Kidney (tissue), 14 donors: ENCODE measurements around the gene CDKN3. TPM values are rescaled to one million over a fixed set of nuclear protein-coding genes. Genes with fewer than 3 reads are reported as not detected.

Experiments
- DNase-seq, 5 donors: peaks; one replicate each; pipeline ENCODE4 v3.0.0-alpha.2; 2013 to 2020
- FAIRE-seq: peaks from 2 replicates; lab custom pipeline; 2012; peaks lifted over from hg19 to GRCh38; lab: Jason Lieb, UNC
- H3K27ac ChIP-seq, 2 donors: one replicate each; pipeline ENCODE4 v1.7.0; 2013; ENCODE audit warnings: low read depth in 2 of 2, low read length in 2 of 2, inconsistent platforms in 1 of 2
- H3K27me3 ChIP-seq: one replicate; pipeline ENCODE4 v1.7.1; 2013; ENCODE audit warnings: low read length, inconsistent platforms; ENCODE audit not compliant: control insufficient read depth, insufficient read depth
- H3K36me3 ChIP-seq, 3 donors: one replicate each; pipeline versions ENCODE4 v1.7.0 to v1.7.1; 2013; ENCODE audit warnings: low read length in 3 of 3, control low read depth in 1 of 3, inconsistent platforms in 1 of 3; ENCODE audit not compliant: insufficient read depth in 3 of 3, control insufficient read depth in 2 of 3
- H3K4me1 ChIP-seq, 3 donors: one replicate each; pipeline versions ENCODE4 v1.7.0 to v1.7.1; 2013; ENCODE audit warnings: low read length in 3 of 3, inconsistent platforms in 1 of 3, low read depth in 1 of 3; ENCODE audit not compliant: control insufficient read depth in 2 of 3, insufficient read depth in 2 of 3
- H3K4me3 ChIP-seq, 3 donors: one replicate each; pipeline versions ENCODE4 v1.7.0 to v1.8.1; 2013; ENCODE audit warnings: low read length in 3 of 3, control low read depth in 1 of 3, inconsistent platforms in 1 of 3
- H3K9ac ChIP-seq, 3 donors: one replicate each; pipeline versions ENCODE4 v1.7.0 to v1.7.1; 2013; ENCODE audit warnings: low read length in 3 of 3, control low read depth in 1 of 3, inconsistent platforms in 1 of 3
- H3K9me3 ChIP-seq, 3 donors: one replicate each; pipeline versions ENCODE4 v1.7.0 to v1.7.1; 2013; ENCODE audit warnings: low read length in 3 of 3, control low read depth in 1 of 3, inconsistent platforms in 1 of 3; ENCODE audit not compliant: control insufficient read depth in 2 of 3, insufficient read depth in 1 of 3
- intact Hi-C: fragments of 100-400 bp; cut with DNase I; formaldehyde crosslinking; loops from one replicate; pipeline ENCODE4 v1.11.1; 2022
- polyA plus RNA-seq: library from polyadenylated mRNA; stranded (reverse); fragments of 350-450 nt; fragmentation: Illumina TruSeq; extraction: RNeasy Lipid Tissue Mini Kit (QIAGEN cat#74804); gene quantifications from one replicate; pipeline ENCODE4 v1.2.3, GENCODE V29; 2014; ENCODE audit warnings: low read depth, low replicate concordance; ENCODE audit not compliant: insufficient read depth
- total RNA-seq: library from RNA; stranded (reverse); fragmentation: NEBNext Ultra II Directional; extraction: Animal tissue kit (Norgen Biotek cat#: 25700); gene quantifications from one replicate; pipeline ENCODE4 v1.2.1, GENCODE V29; 2021
- TF ChIP-seq, protein P1 (sequence below): IDR thresholded peaks from 3 replicates; pipeline ENCODE4 v1.5.1; 2012; ENCODE audit warnings: mild to moderate bottlenecking, moderate library complexity, borderline replicate concordance; ENCODE audit not compliant: insufficient read depth; ENCODE audit errors: extremely low read depth
- donor health status: control.
- donor health status: control.
- donor health status: control.
- donor health status: control.
- donor health status: control.
- donor health status: DM: yes; HTN: yes; CAD: no.
- donor health status: Normal renal cell carcinoma (clear cell type).

Gene CDKN3
- total and polyA plus RNA-seq, 2 donors from 2014 or later, result 1.2 to 2.1 TPM

DNA sequence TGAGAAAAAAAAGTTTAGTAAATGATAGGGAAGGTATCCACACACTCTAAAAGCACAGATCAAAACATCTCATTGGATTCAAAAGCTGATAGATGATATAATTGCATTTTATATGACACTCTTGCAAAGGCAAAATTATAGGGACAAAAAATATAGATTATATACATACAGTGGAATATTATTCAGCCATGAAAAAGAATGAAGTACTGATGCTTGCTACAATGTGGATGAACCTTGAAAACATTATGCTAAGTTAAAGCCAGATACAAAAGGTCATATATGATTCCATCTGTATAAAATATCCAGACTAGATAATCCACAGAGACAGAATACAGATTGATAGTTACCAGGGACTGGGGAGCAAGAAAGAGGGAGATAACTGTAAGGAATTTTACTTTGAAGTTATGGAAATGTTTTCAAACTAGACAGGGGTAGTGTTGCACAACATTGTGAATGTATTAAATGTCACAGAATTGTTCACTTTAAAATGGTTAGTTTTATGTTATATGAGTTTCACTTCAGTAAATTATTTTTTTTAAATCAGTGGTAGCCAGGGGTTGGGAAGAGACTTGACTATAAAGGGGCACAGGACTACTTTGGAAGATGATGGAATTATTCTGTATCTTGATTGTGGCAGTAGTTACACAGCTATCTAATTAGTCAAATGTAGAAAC is 41.7 kb upstream of the CDKN3 start:
- intact Hi-C loops, result loop anchor here (10.0 kb wide), 1 partner anchor 1060 kb away; no protein-coding TSS in a partner anchor
- H3K36me3 ChIP-seq, result no peaks in the 10 kb centered on the region
- H3K27me3 ChIP-seq, result no peaks in the 10 kb centered on the region
- no peak overlapping the region for H3K27ac ChIP-seq
- no peaks in the 10 kb centered on the region for H3K9me3 ChIP-seq
- DNase-seq (no peak), FAIRE-seq (no peak)
- TF ChIP-seq, protein P1, sequence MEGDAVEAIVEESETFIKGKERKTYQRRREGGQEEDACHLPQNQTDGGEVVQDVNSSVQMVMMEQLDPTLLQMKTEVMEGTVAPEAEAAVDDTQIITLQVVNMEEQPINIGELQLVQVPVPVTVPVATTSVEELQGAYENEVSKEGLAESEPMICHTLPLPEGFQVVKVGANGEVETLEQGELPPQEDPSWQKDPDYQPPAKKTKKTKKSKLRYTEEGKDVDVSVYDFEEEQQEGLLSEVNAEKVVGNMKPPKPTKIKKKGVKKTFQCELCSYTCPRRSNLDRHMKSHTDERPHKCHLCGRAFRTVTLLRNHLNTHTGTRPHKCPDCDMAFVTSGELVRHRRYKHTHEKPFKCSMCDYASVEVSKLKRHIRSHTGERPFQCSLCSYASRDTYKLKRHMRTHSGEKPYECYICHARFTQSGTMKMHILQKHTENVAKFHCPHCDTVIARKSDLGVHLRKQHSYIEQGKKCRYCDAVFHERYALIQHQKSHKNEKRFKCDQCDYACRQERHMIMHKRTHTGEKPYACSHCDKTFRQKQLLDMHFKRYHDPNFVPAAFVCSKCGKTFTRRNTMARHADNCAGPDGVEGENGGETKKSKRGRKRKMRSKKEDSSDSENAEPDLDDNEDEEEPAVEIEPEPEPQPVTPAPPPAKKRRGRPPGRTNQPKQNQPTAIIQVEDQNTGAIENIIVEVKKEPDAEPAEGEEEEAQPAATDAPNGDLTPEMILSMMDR, result no peak
- no peak overlapping the region for H3K9ac ChIP-seq
- H3K4me1 ChIP-seq, result no peaks in the 10 kb centered on the region
- no peak overlapping the region for H3K4me3 ChIP-seq

DNA sequence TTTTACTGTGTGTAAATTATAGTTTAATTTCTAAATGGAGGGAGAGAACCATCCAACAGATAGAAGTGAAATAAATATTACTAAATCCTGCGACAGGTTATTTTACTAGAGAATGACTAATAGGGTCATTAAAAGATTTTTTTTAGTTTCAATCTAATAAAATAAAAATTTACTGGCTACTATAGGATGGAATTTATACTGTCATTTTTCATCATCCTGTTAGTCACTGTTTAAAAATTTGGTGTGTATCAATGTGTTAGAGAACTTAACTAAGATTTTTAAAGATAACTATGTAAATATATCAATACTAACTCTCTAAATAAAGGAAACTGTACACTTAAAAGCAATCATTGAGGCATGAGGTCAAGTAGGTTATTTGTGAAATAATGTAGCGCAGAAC is 41.1 kb upstream of the CDKN3 start:
- DNase-seq (no peak), FAIRE-seq (no peak)
- Histone ChIP-seq H3K9me3 (no peaks in the 10 kb centered on the region), H3K27me3 (no peaks in the 10 kb centered on the region), H3K27ac (no peak overlapping the region), H3K9ac (no peak overlapping the region), H3K4me1 (no peaks in the 10 kb centered on the region), H3K36me3 (no peaks in the 10 kb centered on the region), H3K4me3 (no peak overlapping the region)
- intact Hi-C loops, result loop anchor here (10.0 kb wide), 1 partner anchor 1061 kb away; no protein-coding TSS in a partner anchor
- TF ChIP-seq, protein P1, result no peak

DNA sequence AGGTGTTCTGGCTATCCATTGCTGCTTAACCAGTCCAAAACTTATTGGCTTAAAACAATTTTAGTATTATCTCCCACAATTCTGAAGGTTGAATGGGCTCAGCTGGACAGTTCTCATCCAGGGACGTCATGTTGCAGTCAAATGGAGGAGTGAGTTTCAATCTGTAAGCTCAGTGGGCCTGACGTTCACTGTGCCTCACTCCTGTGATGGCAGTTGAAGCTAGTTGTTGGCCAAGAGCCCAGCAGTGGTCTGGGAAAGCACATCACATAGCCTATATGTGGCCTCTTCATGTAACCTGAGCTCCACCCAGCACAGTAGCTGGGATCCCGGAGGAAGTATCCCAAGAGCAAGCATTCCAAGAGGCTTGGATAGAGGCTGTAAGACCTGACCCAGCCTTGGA is 40.6 kb upstream of the CDKN3 start:
- Histone ChIP-seq H3K9me3 (no peaks in the 10 kb centered on the region), H3K4me1 (no peaks in the 10 kb centered on the region), H3K36me3 (no peaks in the 10 kb centered on the region), H3K27me3 (no peaks in the 10 kb centered on the region), H3K27ac (no peak overlapping the region), H3K4me3 (no peak overlapping the region), H3K9ac (no peak overlapping the region)
- intact Hi-C loops, result loop anchor here (10.0 kb wide), 1 partner anchor 1061 kb away; no protein-coding TSS in a partner anchor
- FAIRE-seq, result no peak
- no peak for DNase-seq
- TF ChIP-seq, protein P1, result no peak
